ENCODE data around the gene LCE2D. TPM values are rescaled to one million over a fixed set of nuclear protein-coding genes. Genes with fewer than 3 reads are reported as not detected.

LCE2D gene
- total RNA-seq, 1 donor from 2014 or later, result not detected

GRCh38 chr1:152697701-152698600 is 34.8 kb downstream of the LCE2D start, which contains the start of gene LCE2A:
Gene LCE2A, plus strand, starts transcription at chr1:152698345. Its CDS starts 557 bp downstream, at chr1:152698902.
- DNase-seq (ENCODE audit: extremely low read depth, low read depth, low spot score), result no peak

- no peak for DNase-seq (ENCODE audit: extremely low read depth, low read depth, low spot score)
Observed at GRCh38 chr1:152699746-152700145, 36.6 kb downstream of the LCE2D start.

GRCh38 chr1:152707860-152708259 is 44.7 kb downstream of the LCE2D start, which contains the start of gene LCE4A:
Gene LCE4A, plus strand, starts transcription at chr1:152708160. Its CDS starts 916 bp downstream, at chr1:152709076.
- DNase-seq (ENCODE audit: extremely low read depth, low read depth, low spot score), result no peak

Other genes starting within 250 kb of the LCE2D start
- not detected in 2 replicates for gene CRNN, start 249.1 kb upstream of the LCE2D start, total RNA-seq
- gene LCE5A, start 152.6 kb upstream of the LCE2D start, total RNA-seq, result not detected in 2 replicates
- not detected in 2 replicates for gene CRCT1, start 148.9 kb upstream of the LCE2D start, total RNA-seq
- not detected in 2 replicates for gene LCE3E, start 96.6 kb upstream of the LCE2D start, total RNA-seq
- not detected in 2 replicates for gene LCE3D, start 82.9 kb upstream of the LCE2D start, total RNA-seq
- gene LCE3C, start 63.1 kb upstream of the LCE2D start, total RNA-seq, result not detected in 2 replicates
- not detected in 2 replicates for gene LCE3B, start 49.6 kb upstream of the LCE2D start, total RNA-seq
- gene LCE3A, start 40.3 kb upstream of the LCE2D start, total RNA-seq, result not detected in 2 replicates
- not detected in 2 replicates for gene LCE2C, start 11.9 kb downstream of the LCE2D start, total RNA-seq
- not detected in 2 replicates for gene LCE2B, start 22.7 kb downstream of the LCE2D start, total RNA-seq
- not detected in 2 replicates for gene LCE2A, start 35.0 kb downstream of the LCE2D start, total RNA-seq
- not detected in 2 replicates for gene LCE4A, start 44.8 kb downstream of the LCE2D start, total RNA-seq
- not detected in 2 replicates for gene KPRP, start 94.6 kb downstream of the LCE2D start, total RNA-seq
- not detected in 2 replicates for gene LCE1F, start 111.8 kb downstream of the LCE2D start, total RNA-seq
- gene LCE1E, start 122.9 kb downstream of the LCE2D start, total RNA-seq, result not detected in 2 replicates
- not detected in 2 replicates for gene LCE1D, start 133.3 kb downstream of the LCE2D start, total RNA-seq
- not detected in 2 replicates for gene LCE1C, start 143.3 kb downstream of the LCE2D start, total RNA-seq
- not detected in 2 replicates for gene LCE1B, start 148.6 kb downstream of the LCE2D start, total RNA-seq
- gene LCE1A, start 164.1 kb downstream of the LCE2D start, total RNA-seq, result not detected in 2 replicates
- not detected in 2 replicates for gene LCE6A, start 179.5 kb downstream of the LCE2D start, total RNA-seq
- gene LCE7A, start 196.6 kb downstream of the LCE2D start, total RNA-seq, result not detected in 2 replicates
- not detected in 2 replicates for gene SMCP, start 214.9 kb downstream of the LCE2D start, total RNA-seq
- not detected in 2 replicates for gene IVL, start 245.2 kb downstream of the LCE2D start, total RNA-seq